Adipose tissue (tissue), 3 donors: ENCODE results near the gene SLC1A7. TPM values are rescaled to one million over a fixed set of nuclear protein-coding genes. Genes with fewer than 3 reads are reported as not detected.

Source experiments
- H3K27ac ChIP-seq: one replicate; pipeline ENCODE4 v1.5.1; 2013; ENCODE audit warnings: low read depth, low read length
- WGBS, 3 donors: extraction: QIAGEN DNeasy Blood & Tissue Kit; methylation state at CpG; one replicate each; pipeline ENCODE4 v1.1.7; 2013; 5-methylcytosine and 5-hydroxymethylcytosine counted together
- polyA plus RNA-seq, 3 donors: library from polyadenylated mRNA; stranded (reverse); fragments of 200-250 nt; gene quantifications; one replicate each; pipeline ENCODE4 v1.2.3, GENCODE V29; 2013
- donor health status: healthy with polysubstance abuse.
- donor health status: Bipolar disorder and iron deficiency.
- donor health status: healthy.

SLC1A7 gene
- polyA plus RNA-seq, 3 donors, result 0.03 to 0.90 (median 0.54) TPM

DNA sequence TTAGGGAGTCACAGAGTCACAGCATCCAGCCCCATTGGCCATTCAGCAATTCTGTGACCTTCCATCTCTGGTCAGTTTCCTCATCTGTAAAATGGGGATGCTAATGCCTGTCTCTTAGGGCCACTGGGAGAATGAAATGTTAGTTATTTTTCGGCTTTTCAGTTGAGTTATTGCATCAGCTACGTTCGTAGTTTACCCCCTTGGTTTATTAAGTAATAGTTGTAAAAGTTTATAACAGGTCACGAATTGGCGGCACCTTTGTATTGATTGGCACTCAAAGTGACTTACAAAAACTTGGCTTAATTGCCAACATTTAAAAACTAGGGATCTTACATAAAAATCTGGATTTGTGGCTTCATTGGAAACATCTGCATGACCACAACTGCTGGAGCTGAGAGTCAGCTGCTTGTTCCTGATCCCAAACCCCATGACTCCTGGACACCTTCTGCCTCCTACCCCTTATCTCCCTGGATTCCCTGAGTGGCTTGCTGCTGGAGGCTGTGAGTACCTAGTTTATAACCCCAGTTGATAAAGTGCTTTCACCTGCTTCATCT is 23.0 kb upstream of the SLC1A7 start:
- H3K27ac ChIP-seq, result no peak overlapping the region
- WGBS, 3 donors, result 67 to 77% (median 73%) methylated on average over 5 of the region's 5 CpGs

DNA sequence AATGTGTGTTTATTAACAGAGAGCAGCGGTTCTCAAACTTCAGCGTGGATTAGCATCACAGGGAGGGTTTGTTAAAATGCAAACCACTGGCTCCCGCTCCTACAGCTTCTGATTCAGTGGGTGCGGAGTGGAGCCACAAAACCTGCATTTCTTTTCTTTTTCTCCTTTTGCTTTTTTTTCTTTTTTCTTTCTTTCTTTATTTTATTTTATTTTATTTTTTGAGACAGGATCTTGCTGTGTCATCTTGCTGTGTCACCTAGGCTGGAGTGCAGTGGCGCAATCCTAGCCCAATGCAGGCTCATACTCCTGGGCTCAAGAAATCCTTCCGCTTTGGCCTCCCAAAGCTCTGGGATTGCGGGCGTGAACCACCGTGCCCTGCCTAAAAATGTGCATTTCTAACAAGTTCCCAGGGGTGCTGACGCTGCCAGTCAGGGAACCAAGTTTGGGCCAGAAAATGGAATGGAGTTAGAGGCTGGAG is 20.9 kb upstream of the SLC1A7 start:
- no peak overlapping the region for H3K27ac ChIP-seq
- 78 to 85% (median 79%) methylated on average over 10 of the region's 10 CpGs for WGBS, 3 donors

DNA sequence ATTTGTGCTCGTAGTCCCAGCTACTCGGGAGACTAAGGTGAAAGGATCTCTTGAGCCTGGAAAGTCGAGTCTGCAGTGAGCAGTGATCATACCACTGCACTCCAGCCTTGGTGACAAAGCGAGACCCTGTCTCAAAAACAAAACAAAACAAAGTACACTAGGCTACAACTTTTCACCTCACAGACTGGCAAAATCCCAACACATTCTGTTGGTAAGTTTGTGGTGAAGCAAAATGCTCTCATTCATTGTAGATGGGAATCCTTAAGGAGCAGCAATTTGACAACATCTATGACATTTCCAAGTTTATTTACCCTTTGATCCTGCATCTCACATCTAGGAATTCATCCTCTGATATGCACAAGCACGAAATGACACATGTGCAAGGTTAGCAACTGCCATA is 20.2 kb upstream of the SLC1A7 start:
- WGBS, 3 donors, result 78 to 91% (median 78%) methylated on average over 5 of the region's 5 CpGs
- no peak overlapping the region for H3K27ac ChIP-seq

DNA sequence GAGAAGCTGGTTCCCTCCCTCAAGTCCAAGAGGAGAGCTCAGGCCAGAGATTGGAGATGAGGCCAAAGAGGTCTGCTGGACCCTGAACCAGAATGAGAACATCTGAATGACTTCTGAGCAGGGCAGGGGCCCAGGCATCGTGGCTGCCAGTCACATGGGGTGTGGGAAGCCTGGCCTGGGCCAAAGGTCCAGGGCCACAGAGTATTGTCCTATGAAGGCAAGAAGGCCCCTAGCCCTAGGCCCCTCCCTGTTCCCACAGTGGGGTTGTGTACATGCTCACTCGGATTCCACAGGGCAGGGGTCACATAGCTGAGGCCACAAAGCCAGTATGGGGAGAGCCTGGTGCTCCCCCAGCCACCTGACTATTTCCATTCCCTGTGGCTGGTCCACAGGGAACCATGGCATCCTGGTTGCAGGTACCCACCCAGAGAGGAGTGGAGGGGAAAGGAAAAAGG is 18.5 kb upstream of the SLC1A7 start:
- H3K27ac ChIP-seq, result no peak overlapping the region
- 59 to 75% (median 73%) methylated on average over 2 of the region's 2 CpGs for WGBS, 3 donors

DNA sequence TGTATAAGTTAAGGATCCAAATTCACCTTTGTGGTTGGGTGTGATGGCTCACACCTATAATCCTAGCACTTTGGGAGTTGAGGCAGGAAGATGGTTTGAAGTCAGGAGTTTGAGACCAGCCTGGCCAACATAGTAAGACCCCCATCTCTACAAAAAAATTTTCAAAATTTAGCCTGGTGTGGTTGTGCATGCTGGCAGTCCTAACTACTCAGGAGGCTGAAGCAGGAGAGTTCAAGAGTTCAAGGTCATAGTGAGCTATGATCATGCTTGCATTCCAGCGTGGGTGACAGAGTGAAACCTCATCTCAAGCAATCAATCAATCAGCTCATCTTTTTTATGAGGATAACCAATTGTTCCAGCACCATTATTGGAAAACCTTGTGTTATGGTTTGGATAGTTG is 16.5 kb upstream of the SLC1A7 start:
- H3K27ac ChIP-seq, result no peak overlapping the region
- WGBS, 3 donors, result 39 to 88% (median 81%) methylated on average over 1 of the region's 1 CpG

DNA sequence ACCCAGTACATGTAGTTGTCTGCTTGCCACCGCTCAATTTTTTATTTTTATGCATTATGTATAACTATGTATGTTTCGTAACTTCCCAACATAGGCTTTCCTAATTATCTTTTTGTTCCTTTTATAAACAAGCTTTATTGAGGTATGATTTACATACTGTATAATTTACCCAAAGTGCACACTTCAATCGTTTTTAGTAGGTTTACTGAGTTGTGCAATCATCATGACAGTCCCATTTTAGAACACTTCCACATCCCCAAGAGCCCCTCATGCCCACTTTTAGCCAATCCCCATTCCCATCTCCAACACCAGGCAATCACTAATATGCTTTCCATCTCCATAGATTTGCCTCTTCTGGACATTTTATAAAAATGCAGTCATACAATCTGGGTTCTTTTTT is 14.3 kb upstream of the SLC1A7 start:
- 64 to 79% (median 66%) methylated on average over 3 of the region's 3 CpGs for WGBS, 3 donors
- no peak overlapping the region for H3K27ac ChIP-seq

DNA sequence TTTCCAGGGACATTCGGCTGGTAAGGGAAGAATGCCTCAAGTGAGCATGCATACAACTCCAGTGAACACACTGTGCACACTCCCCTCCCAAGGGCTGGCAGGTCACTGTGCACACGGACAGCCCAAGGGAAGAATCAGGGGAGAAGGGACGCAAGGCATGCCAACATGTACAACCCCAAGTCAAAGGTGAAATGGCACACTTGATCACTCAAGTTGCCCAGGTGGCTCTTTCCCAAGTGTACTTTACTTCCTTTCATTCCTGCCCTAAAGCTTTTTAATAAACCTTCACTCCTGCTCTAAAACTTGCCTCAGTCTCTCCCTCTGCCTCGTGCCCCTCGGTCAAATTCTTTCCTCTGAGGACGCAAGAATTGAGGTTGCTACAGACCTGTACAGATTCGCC is 13.5 kb upstream of the SLC1A7 start:
- 85 to 89% (median 88%) methylated on average over 7 of the region's 7 CpGs for WGBS, 3 donors
- no peak overlapping the region for H3K27ac ChIP-seq

DNA sequence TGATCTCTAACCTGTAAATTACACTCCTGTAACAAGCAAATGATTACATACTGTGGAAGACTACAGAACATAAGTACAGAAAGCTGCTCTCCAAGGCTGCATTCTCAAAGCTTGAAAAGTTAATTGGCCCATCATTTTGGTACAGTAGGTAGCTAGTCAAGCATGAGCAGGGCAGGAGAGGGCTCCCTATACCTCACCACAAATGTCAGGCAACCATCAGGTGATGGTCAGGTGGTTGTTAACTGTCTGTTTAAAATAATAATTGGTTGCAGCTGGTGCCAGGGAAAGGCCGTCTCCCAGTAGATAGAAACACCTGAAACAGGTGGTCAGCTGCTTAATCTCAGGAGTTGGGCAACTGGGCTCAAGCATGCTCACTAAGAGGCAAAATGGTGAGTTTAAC is 13.1 kb upstream of the SLC1A7 start:
- no peak overlapping the region for H3K27ac ChIP-seq
- 47 to 90% (median 81%) methylated on average over 1 of the region's 1 CpG for WGBS, 3 donors

DNA sequence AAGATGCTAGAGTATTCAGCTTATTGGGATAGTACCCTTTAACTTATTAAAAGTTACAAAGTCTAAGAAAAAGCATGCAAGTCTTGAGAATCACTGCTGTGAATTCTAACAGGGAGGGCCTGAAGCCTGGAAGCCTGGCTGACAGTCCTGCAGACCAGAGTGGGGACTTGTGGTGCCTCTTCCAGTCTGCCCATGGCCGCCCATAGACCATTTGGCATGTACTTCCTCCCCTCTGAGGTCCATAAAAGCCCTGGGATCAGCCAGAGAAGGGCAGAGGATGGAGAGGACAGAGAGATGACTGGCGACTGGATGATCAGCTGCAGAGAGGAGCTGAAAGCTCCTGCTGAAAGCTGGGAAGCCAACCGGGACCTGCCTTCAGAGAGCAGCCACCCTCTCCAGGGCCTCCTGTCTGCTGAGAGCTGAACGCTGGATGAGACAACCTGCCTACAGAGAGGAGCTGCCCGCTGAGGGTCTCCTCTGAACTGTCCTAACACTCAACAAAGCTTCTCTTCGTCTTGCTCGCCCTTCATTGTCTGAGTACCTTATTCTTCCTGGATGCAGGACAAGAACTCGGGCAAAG is 12.5 kb upstream of the SLC1A7 start:
- WGBS, 3 donors, result 83 to 89% (median 85%) methylated on average over 8 of the region's 8 CpGs
- H3K27ac ChIP-seq, result no peak overlapping the region

DNA sequence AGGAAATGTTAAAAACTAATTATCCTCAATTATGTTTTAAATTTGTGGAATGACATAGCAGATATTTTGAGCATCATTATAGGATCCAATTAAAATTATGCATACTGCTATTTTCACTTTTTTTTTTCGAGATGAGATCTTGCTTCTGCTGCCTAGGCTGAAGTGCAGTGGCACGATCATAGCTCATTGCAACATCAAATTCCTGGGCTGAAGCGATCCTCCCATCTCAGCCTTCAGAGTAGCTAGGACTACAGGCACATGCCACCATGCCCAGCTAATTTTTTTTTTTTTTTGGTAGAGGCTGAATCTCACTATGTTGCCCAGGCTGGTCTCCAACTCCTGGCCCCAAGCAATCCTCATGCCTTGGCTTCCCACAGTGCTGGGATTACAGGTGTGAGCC is 11.3 kb upstream of the SLC1A7 start:
- no peak overlapping the region for H3K27ac ChIP-seq
- WGBS, 3 donors, result 74 to 92% (median 82%) methylated on average over 3 of the region's 3 CpGs

DNA sequence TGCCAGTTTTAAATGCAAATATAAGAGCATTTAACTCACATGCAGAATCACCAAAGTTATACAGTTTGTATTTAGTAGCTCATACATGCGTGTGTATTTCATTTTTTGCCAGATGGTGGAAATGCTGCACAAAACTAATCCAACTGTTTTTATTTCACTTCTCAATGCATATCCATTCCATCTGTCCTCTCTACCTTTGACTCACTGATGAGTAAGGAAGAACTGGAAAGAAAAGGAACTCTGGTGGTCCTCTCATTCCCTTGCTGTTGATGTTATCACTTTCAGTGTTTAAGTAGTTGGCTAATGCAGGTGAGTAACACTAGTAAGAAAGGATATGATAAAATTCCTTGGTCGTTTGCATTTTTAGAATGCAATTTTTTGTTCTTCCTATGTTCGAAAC is 5.7 kb upstream of the SLC1A7 start:
- H3K27ac ChIP-seq, result no peak overlapping the region
- WGBS, 3 donors, result 79 to 84% (median 81%) methylated on average over 3 of the region's 3 CpGs

DNA sequence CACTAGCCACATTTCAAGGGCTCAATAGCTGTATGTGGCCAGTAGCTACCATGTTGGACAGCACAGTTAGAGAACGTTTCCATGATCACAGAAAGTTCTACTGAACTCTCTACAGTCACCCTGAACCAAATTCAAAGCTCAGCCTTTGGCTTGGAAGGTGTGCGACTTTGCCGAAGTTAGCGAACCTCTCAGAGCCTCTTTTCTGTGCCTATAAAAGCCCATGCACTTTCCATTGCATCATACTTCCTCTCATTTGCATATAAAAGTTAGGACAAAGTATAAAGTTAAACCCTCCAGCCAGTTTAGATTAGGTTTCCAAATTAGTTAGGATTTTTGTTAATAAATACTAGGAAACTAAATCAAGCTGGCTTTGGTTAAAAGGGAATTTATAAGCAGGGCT is 4.7 kb upstream of the SLC1A7 start:
- 68 to 94% (median 86%) methylated on average over 4 of the region's 4 CpGs for WGBS, 3 donors
- H3K27ac ChIP-seq, result no peak overlapping the region

DNA sequence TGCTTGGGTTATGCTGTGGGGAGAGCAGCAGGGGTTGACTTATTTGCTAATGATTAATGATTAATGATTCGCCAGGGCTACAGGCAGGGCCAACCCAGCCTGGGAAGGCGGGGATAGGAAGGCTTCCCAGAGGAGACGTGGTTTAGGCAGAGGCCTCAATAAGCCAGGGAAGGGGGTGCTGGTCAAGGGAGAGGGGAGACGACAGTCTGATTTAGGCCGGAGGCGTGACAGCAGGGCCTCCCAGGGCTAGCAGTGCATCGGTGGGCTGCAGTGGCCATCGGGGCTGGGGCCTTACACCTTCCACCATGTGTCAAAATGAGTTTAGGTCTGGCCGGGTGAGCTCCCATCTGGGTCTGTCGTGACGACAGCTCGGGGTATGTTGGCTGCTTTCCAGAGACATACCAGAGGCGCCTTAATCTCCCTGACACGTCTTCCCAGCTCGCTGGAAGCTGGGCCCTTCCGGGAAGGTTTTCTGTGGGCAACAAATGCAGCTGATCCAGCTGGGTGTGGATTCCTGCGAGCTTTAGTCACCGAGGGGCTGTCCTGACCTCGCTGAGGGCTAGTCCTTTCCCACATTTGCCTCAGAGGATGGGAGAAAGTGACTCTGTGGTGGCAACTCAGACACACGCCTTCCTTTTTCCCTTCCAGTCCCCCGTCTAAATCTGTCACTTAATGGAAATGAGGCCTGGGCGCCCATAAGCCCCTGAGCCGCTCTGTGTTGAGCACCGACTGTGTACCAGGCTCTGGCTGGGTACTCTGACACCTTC is 3.7 kb upstream of the SLC1A7 start:
- H3K27ac ChIP-seq, result no peak overlapping the region
- 31 to 57% (median 53%) methylated on average over 24 of the region's 24 CpGs for WGBS, 3 donors

DNA sequence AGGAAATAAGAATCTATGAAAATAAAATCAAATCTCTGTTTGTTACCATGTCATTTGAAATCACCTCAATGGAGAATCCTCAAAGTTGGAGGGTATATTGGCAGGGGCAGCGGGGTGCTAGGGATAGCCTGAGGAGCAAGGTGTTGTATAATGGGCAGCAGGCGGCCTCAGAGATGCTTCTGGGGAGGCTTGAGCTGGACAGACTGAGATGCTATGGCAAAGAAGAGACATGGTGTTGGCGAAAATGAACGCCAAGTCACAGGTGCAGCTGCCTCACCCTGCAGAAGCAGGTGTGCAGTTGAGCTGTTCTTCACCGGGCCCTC is 3.1 kb upstream of the SLC1A7 start:
- no peak overlapping the region for H3K27ac ChIP-seq
- 2 to 87% (median 52%) methylated on average over 5 of the region's 5 CpGs for WGBS, 3 donors

DNA sequence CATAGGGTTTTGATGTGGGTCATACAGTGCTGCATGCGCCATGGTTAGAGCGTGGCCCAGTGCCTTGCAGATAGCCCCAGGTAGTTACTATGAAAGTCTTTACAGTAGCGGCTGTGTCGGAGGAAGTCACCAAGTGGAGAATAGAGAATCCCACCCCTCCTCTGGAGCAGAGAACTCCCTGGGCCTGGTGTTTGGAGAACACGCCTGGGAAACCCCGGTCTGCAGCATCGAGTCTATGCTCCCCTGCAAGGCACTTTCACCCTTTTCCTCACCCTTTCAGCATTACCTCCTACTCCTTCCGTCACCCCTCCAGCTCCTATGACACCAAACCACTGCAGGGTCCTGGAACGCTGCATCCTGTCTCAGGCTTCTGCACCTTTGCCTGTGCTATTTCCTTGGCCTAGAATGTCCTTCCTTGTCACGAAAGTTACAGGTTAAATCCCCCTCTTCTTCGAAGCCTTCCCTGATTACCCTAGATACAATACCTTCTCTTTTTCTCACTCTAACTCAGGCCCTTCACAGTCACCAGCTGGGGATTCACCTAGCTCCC is 2.7 kb upstream of the SLC1A7 start:
- no peak overlapping the region for H3K27ac ChIP-seq
- 80 to 91% (median 89%) methylated on average over 11 of the region's 11 CpGs for WGBS, 3 donors

DNA sequence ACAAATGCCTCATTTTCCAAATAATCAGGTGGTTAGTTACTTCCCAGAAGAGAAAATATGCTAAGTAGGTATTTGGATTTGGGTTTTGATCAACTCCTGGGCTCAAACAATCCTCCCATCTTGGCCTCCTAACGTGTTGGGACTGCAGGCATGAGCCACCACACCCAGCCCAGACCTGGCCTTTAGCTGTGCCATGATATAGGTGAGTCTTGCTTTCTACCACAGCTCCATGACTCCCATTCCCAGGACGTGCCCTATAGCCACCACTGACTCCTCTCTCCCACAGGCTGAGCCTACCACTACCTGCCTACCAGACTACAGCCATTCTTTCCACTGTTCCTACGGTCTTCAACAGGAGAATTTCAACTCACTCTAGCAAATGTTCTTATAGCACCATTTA is 1.8 kb upstream of the SLC1A7 start:
- no peak overlapping the region for H3K27ac ChIP-seq
- WGBS, 3 donors, result 61 to 98% (median 74%) methylated on average over 3 of the region's 3 CpGs

DNA sequence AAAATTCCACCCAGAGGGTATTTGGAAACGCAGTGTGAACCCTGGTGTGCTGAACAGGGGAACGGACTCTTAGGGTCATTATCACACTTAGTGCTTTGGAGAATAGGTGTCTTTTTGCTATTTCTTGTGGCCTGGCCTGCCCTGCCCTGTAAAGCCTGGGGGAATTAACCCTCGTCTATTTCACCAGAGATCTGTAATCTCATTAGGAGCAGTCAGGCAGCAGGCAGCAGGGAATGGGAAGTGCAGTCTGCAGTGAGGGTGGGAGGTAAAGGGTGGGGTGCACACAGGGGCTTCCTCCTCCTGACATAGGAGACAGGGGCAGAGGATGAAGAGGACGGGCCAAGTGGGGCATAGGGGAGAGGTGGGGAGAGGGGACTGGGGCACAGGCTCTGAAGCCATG is 1.1 kb upstream of the SLC1A7 start:
- H3K27ac ChIP-seq, result no peak overlapping the region
- 70 to 79% (median 70%) methylated on average over 4 of the region's 4 CpGs for WGBS, 3 donors

DNA sequence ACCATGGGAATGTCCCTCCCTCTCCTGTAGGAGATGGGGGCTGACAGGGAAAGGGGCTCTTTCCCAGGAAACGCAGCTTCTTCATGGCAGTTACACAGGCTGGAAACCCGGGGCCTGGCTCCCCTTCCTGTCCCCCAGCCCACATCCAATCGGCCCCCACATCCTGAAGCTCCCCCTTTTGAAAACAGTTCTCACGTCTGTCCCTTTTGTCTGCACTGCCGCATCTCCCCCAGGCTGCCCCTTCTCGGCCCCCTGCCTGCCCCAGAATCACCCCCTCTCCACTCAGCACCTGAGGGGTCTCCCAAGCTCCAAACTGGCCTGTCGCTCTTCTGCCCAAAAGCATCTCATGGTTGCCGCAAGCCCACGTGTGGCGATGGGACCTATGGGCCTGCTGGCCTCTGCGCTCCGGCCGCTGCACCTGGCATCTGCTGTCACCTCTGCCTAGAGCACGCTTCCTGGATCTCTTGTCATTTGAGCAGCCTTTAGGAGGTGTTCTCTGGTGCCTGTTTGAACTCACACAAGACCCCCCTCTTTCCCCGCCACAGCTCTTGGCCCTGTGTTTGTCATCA is 867 bp downstream of the SLC1A7 start:
- H3K27ac ChIP-seq, result no peak overlapping the region
- WGBS, 3 donors, result 83 to 87% (median 83%) methylated on average over 14 to 15 of the region's 15 CpGs

DNA sequence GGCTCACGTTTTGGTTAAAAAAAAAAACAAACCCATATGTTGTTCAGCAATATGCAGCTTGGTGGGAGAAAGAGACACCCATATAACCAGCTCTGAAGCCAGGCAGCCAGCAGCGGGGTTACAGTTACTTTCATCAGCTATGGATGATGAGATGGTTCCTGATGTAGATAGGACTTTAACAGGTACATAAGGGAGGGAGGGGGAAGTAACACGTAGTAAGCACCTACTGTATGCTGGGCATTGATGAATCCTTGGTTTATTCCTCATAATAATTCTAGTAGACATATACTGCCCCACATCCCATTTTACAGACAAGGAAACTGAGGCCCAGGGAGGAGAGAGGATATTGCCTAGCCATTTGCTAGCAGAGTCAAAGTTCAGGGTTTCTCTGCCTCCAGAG is 2.0 kb downstream of the SLC1A7 start:
- 64 to 80% (median 65%) methylated on average over 3 of the region's 3 CpGs for WGBS, 3 donors
- H3K27ac ChIP-seq, result no peak overlapping the region
